CD4-positive, alpha-beta T cell (primary cell): ENCODE data around the gene TTC12. TPM values are rescaled to one million over a fixed set of nuclear protein-coding genes. Genes with fewer than 3 reads are reported as not detected.
A peak's percentile ranks its signal among the peaks of the same experiment; 100 is the strongest.

Experiments
- ATAC-seq: fragments of 200-7000 bp; cut with Tn5 transposase; one replicate; pipeline ENCODE4 v1.10.0; 2022; ENCODE audit warnings: mild to moderate bottlenecking; ENCODE audit not compliant: poor library complexity
- CTCF ChIA-PET: fragments of 350-600 bp; sonication (Branson Sonifier 250); formaldehyde crosslinking; loops from one replicate; lab custom pipeline; 2021; ENCODE audit warnings: antibody characterized with exemption, inconsistent platforms; lab: Charles Lee
- POLR2A ChIA-PET: fragments of 350-600 bp; sonication (Branson Sonifier 250); formaldehyde crosslinking; loops from one replicate; lab custom pipeline; 2021; ENCODE audit warnings: antibody characterized with exemption, inconsistent platforms; lab: Charles Lee
- DNase-seq, 14 experiments: peaks; one replicate each; pipeline ENCODE4 v3.0.0-alpha.2; 2013 to 2020; ENCODE audit warnings: mixed read lengths in 2 of 14
- H3K27ac ChIP-seq, 2 donors: one replicate each; pipeline versions ENCODE4 v1.5.1 to v1.7.0; 2013; ENCODE audit warnings: low read length in 2 of 2, low read depth in 1 of 2, mild to moderate bottlenecking in 1 of 2
- H3K27me3 ChIP-seq, 2 experiments: 1 replicate in 1 of 2; 2 replicates in 1 of 2; pipeline versions ENCODE4 v1.6.1 to v1.7.0; 2013; ENCODE audit warnings: low read length in 2 of 2, control low read depth in 1 of 2, mild to moderate bottlenecking in 1 of 2, moderate library complexity in 1 of 2; ENCODE audit not compliant: insufficient read depth in 2 of 2, control insufficient read depth in 1 of 2
- H3K36me3 ChIP-seq: one replicate; pipeline ENCODE4 v1.6.1; 2013; ENCODE audit warnings: low read length, control low read depth; ENCODE audit not compliant: insufficient read depth
- H3K4me1 ChIP-seq: one replicate; pipeline ENCODE4 v1.6.1; 2013; ENCODE audit warnings: low read length, control low read depth; ENCODE audit not compliant: insufficient read depth
- H3K4me3 ChIP-seq: one replicate; pipeline ENCODE4 v1.5.1; 2013; ENCODE audit warnings: mild to moderate bottlenecking, low read length, moderate library complexity
- H3K9me3 ChIP-seq, 2 experiments: 1 replicate in 1 of 2; 2 replicates in 1 of 2; pipeline versions ENCODE4 v1.6.1 to v1.7.0; 2013; ENCODE audit warnings: low read length in 2 of 2, mild to moderate bottlenecking in 2 of 2, control low read depth in 1 of 2, moderate library complexity in 1 of 2; ENCODE audit not compliant: control insufficient read depth in 1 of 2, insufficient read depth in 1 of 2
- H3K27ac Mint-ChIP-seq: one replicate; pipeline ENCODE4 v1.8.0; 2020; ENCODE audit warnings: mixed read lengths
- H3K27me3 Mint-ChIP-seq: one replicate; pipeline ENCODE4 v1.8.0; 2021; ENCODE audit warnings: mixed read lengths
- H3K36me3 Mint-ChIP-seq: one replicate; pipeline ENCODE4 v1.8.0; 2021; ENCODE audit warnings: low read depth, mixed read lengths
- H3K4me1 Mint-ChIP-seq: one replicate; pipeline ENCODE4 v1.8.0; 2021; ENCODE audit warnings: low read depth, mixed read lengths
- H3K4me3 Mint-ChIP-seq: one replicate; pipeline ENCODE4 v1.8.0; 2020; ENCODE audit warnings: mild to moderate bottlenecking, mixed read lengths
- H3K9me3 Mint-ChIP-seq: one replicate; pipeline ENCODE4 v1.8.0; 2020; ENCODE audit warnings: mixed read lengths
- CTCF ChIP-seq: fragments of 200-600 bp; IDR thresholded peaks from one replicate; pipeline ENCODE4 v1.8.0; 2022; ENCODE audit warnings: antibody characterized with exemption, mild to moderate bottlenecking
- intact Hi-C, 2 experiments: fragments of 100-400 bp; cut with DNase I in 1 of 2; cut with micrococcal nuclease in 1 of 2; formaldehyde crosslinking; loops; one replicate each; pipeline versions ENCODE4 v1.15.1 to v1.9.0; 2023 to 2025; cut with DNase I, micrococcal nuclease
- total RNA-seq, 174 experiments: library from RNA in 2 of 174; stranded (reverse) in 2 of 174; gene quantifications; one replicate each; pipeline ENCODE4 v1.2.3 and lab custom pipeline; 2021 to 2026

TTC12 gene
- total RNA-seq, 2 experiments from 2014 or later = 26.5 to 34.5 TPM

DNA sequence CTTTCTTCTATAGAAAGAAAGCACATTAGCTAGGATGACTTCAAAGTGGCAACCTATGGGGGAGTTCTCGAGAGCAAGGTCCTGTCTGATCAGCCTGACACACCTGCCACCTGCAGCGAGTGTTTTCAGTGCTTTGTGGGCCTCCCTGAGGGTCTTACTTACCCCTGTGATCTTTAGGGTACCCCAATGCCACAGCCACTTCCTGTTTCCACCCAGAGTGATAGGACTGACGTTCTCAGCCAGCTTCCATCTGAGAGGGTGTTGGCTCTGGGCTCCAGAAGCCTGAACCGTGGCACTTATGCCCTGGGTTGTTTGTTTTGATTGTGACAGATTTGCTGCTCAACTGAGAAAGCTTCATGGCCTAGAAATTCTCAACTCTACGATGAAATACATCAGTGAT is 51.5 kb downstream of the TTC12 start:
- Histone ChIP-seq H3K4me3 (no peak overlapping the region), H3K27me3 (no peaks in the 10 kb centered on the region), H3K4me1 (peaks cover 13% of the 10 kb centered on the region), H3K9me3 (no peaks in the 10 kb centered on the region), H3K36me3 (peaks cover 71% of the 10 kb centered on the region), H3K27ac (no peak overlapping the region)
- Mint-ChIP-seq H3K4me3 (no peak overlapping the region), H3K9me3 (no peaks in the 10 kb centered on the region), H3K4me1 (peaks cover 37% of the 10 kb centered on the region), H3K27me3 (no peaks in the 10 kb centered on the region), H3K27ac (peak overlapping the region; percentile 85), H3K36me3 (peaks cover 88% of the 10 kb centered on the region)
- intact Hi-C loops = no loop called here
- DNase-seq = peak in 2 of 14 experiments; percentile 1 to 15
- POLR2A ChIA-PET = interaction anchor here (0.6 to 1.4 kb wide), 3 partner anchors 8 to 52 kb away, joined by 3 read pairs; partner anchors contain the start of gene TTC12
- TF ChIP-seq CTCF = no peak
- CTCF ChIA-PET = no interaction called here
- ATAC-seq = peak; percentile 71

GRCh38 chr11:113369411-113369810 is 55.0 kb downstream of the TTC12 start:
- DNase-seq = no peak
- no peak for TF ChIP-seq CTCF
- no peaks in the 10 kb centered on the region for H3K27me3 Mint-ChIP-seq
- no peak for ATAC-seq
- no peaks in the 10 kb centered on the region for H3K9me3 ChIP-seq
- POLR2A ChIA-PET = no interaction called here
- H3K27ac Mint-ChIP-seq = no peak overlapping the region
- peaks cover 7% of the 10 kb centered on the region for H3K4me1 ChIP-seq
- H3K4me3 ChIP-seq = no peak overlapping the region
- no peaks in the 10 kb centered on the region for H3K9me3 Mint-ChIP-seq
- H3K36me3 ChIP-seq = peaks cover 42% of the 10 kb centered on the region
- no peaks in the 10 kb centered on the region for H3K27me3 ChIP-seq
- no peak overlapping the region for H3K27ac ChIP-seq
- CTCF ChIA-PET = no interaction called here
- intact Hi-C loops = no loop called here
- peaks cover 17% of the 10 kb centered on the region for H3K4me1 Mint-ChIP-seq
- H3K36me3 Mint-ChIP-seq = peaks cover 80% of the 10 kb centered on the region
- H3K4me3 Mint-ChIP-seq = no peak overlapping the region

GRCh38 chr11:113370634-113371033 is 56.3 kb downstream of the TTC12 start:
- no peak overlapping the region for H3K4me3 Mint-ChIP-seq
- H3K9me3 ChIP-seq = no peaks in the 10 kb centered on the region
- ChIA-PET CTCF (no interaction called here), POLR2A (interaction anchor here (0.8 kb wide), 1 partner anchor 34 kb away, joined by 3 read pairs; no protein-coding TSS in a partner anchor)
- peaks cover 73% of the 10 kb centered on the region for H3K36me3 Mint-ChIP-seq
- peaks cover 11% of the 10 kb centered on the region for H3K4me1 Mint-ChIP-seq
- H3K27ac Mint-ChIP-seq = no peak overlapping the region
- H3K4me1 ChIP-seq = peaks cover 7% of the 10 kb centered on the region
- H3K27ac ChIP-seq = no peak overlapping the region
- no peak for DNase-seq
- H3K27me3 Mint-ChIP-seq = no peaks in the 10 kb centered on the region
- H3K9me3 Mint-ChIP-seq = no peaks in the 10 kb centered on the region
- peaks cover 34% of the 10 kb centered on the region for H3K36me3 ChIP-seq
- TF ChIP-seq CTCF = no peak
- no peak for ATAC-seq
- intact Hi-C loops = no loop called here
- H3K27me3 ChIP-seq = no peaks in the 10 kb centered on the region
- no peak overlapping the region for H3K4me3 ChIP-seq
